GM23338 (cell line): ENCODE measurements around the gene TENT4A. TPM values are rescaled to one million over a fixed set of nuclear protein-coding genes. Genes with fewer than 3 reads are reported as not detected.

Experiments used
- ATAC-seq: fragments of 200-7000 bp; cut with Tn5 transposase; 3 replicates; pipeline ENCODE4 v1.9.1; 2020
- DNase-seq: peaks from one replicate; pipeline ENCODE4 v3.0.0-alpha.2; 2015; ENCODE audit warnings: low spot score
- H2AFZ ChIP-seq: fragments of 200-600 bp; sonication (generic); 2 replicates; pipeline ENCODE4 v1.8.0; 2016; ENCODE audit warnings: antibody characterized with exemption, mild to moderate bottlenecking, moderate library complexity
- H3F3A ChIP-seq: fragments of 200-600 bp; sonication (generic); replicated peaks from 2 replicates; pipeline ENCODE4 v1.8.0; 2017; ENCODE audit warnings: antibody characterized with exemption, mixed run types, low read depth
- H3K27ac ChIP-seq: fragments of 200-600 bp; sonication (generic); 2 replicates; pipeline ENCODE4 v1.6.1; 2016; ENCODE audit warnings: low read depth
- H3K27me3 ChIP-seq: fragments of 200-600 bp; sonication (generic); 2 replicates; pipeline ENCODE4 v1.8.0; 2016; ENCODE audit warnings: mild to moderate bottlenecking, mixed run types, moderate library complexity; ENCODE audit not compliant: insufficient read depth
- H3K36me3 ChIP-seq: fragments of 200-600 bp; sonication (generic); 2 replicates; pipeline ENCODE4 v1.8.0; 2016; ENCODE audit warnings: mild to moderate bottlenecking; ENCODE audit not compliant: insufficient read depth
- H3K4me1 ChIP-seq: fragments of 200-600 bp; sonication (generic); 2 replicates; pipeline ENCODE4 v1.8.0; 2016; ENCODE audit warnings: mild to moderate bottlenecking, moderate library complexity; ENCODE audit not compliant: insufficient read depth
- H3K4me2 ChIP-seq: fragments of 200-600 bp; sonication (generic); 2 replicates; pipeline ENCODE4 v1.7.1; 2017; ENCODE audit warnings: mixed run types
- H3K4me3 ChIP-seq: fragments of 200-600 bp; sonication (generic); 2 replicates; pipeline ENCODE4 v1.6.1; 2016; ENCODE audit warnings: mixed run types
- H3K79me2 ChIP-seq: fragments of 200-600 bp; sonication (generic); replicated peaks from 2 replicates; pipeline ENCODE4 v1.8.0; 2017; ENCODE audit warnings: mild to moderate bottlenecking; ENCODE audit not compliant: insufficient read depth
- H3K9me2 ChIP-seq: fragments of 200-600 bp; sonication (generic); 2 replicates; pipeline ENCODE4 v1.8.0; 2017; ENCODE audit not compliant: insufficient read depth
- H4K20me1 ChIP-seq: fragments of 200-600 bp; sonication (generic); replicated peaks from 2 replicates; pipeline ENCODE4 v1.8.0; 2017; ENCODE audit warnings: mild to moderate bottlenecking; ENCODE audit not compliant: insufficient read depth
- H3K27ac Mint-ChIP-seq: 2 replicates; pipeline ENCODE4 v1.8.0; 2020; ENCODE audit warnings: inconsistent platforms, mild to moderate bottlenecking, moderate library complexity, mixed read lengths
- H3K27me3 Mint-ChIP-seq: 3 replicates; pipeline ENCODE4 v1.8.0; 2022; ENCODE audit warnings: low read depth, mild to moderate bottlenecking, moderate library complexity, mixed read lengths, inconsistent platforms; ENCODE audit not compliant: insufficient read depth, poor library complexity
- H3K36me3 Mint-ChIP-seq: 3 replicates; pipeline ENCODE4 v1.8.0; 2021; ENCODE audit warnings: low read depth, mild to moderate bottlenecking, inconsistent platforms, moderate library complexity, mixed read lengths
- H3K4me1 Mint-ChIP-seq: 3 replicates; pipeline ENCODE4 v1.8.0; 2020; ENCODE audit warnings: mild to moderate bottlenecking, inconsistent platforms, mixed read lengths
- H3K4me3 Mint-ChIP-seq: 3 replicates; pipeline ENCODE4 v1.8.0; 2021; ENCODE audit warnings: moderate library complexity, mild to moderate bottlenecking, inconsistent platforms, mixed read lengths
- H3K9me3 Mint-ChIP-seq: 3 replicates; pipeline ENCODE4 v1.8.0; 2020; ENCODE audit warnings: moderate library complexity, mild to moderate bottlenecking, inconsistent platforms, mixed read lengths
- CTCF ChIP-seq, 2 experiments: fragments of 200-600 bp in 1 of 2; sonication (generic) in 1 of 2; conservative IDR thresholded peaks; 2 replicates each; pipeline versions ENCODE4 v1.5.1 to v1.6.1; 2016 to 2017; ENCODE audit warnings: antibody characterized with exemption in 2 of 2, low read depth in 2 of 2, mild to moderate bottlenecking in 2 of 2, moderate library complexity in 1 of 2
- ETS1 ChIP-seq: IDR thresholded peaks from 2 replicates; pipeline ENCODE4 v1.6.1; 2016; ENCODE audit warnings: antibody characterized with exemption
- EZH2 ChIP-seq: fragments of 200-600 bp; sonication (generic); IDR thresholded peaks from one replicate; pipeline ENCODE4 v1.8.0; 2017; ENCODE audit warnings: antibody characterized with exemption, mild to moderate bottlenecking, low read depth; ENCODE audit not compliant: unreplicated experiment
- EZH2phosphoT487 ChIP-seq: fragments of 200-600 bp; sonication (generic); IDR thresholded peaks from one replicate; pipeline ENCODE4 v1.8.1; 2018; ENCODE audit warnings: antibody characterized with exemption; ENCODE audit not compliant: unreplicated experiment
- JUNB ChIP-seq: IDR thresholded peaks from one replicate; pipeline ENCODE4 v1.6.1; 2016; ENCODE audit warnings: antibody characterized with exemption; ENCODE audit not compliant: unreplicated experiment
- NANOG ChIP-seq: IDR thresholded peaks from 2 replicates; pipeline ENCODE4 v1.6.1; 2016; ENCODE audit warnings: antibody characterized with exemption, borderline replicate concordance
- STAT1 ChIP-seq: IDR thresholded peaks from one replicate; pipeline ENCODE4 v1.6.1; 2016; ENCODE audit warnings: antibody characterized with exemption; ENCODE audit not compliant: unreplicated experiment
- ZNF114 ChIP-seq: fragments of 250-450 bp; sonication (Bioruptor Pico); IDR thresholded peaks from 2 replicates; pipeline ENCODE4 v1.5.0; 2020; ENCODE audit warnings: mild to moderate bottlenecking, moderate library complexity
- polyA plus RNA-seq: library from polyadenylated mRNA; unstranded; fragments of >200 nt; fragmentation: Nextera tagmentation; extraction: Ambion mirVana; gene quantifications from 2 replicates; pipeline ENCODE4 v1.2.1, GENCODE V29; 2016
- total RNA-seq: library from RNA; depleted of rRNA; stranded (reverse); fragments of >200 nt; shearing (Covaris generic); gene quantifications from 2 replicates; pipeline ENCODE4 v1.2.3, GENCODE V29; 2014
- TF ChIP-seq, protein P1 (sequence below): fragments of 250-450 bp; sonication (Bioruptor Pico); IDR thresholded peaks from 2 replicates; pipeline ENCODE4 v1.5.0; 2020; ENCODE audit warnings: mild to moderate bottlenecking, moderate library complexity
- TF ChIP-seq, protein P2 (sequence below): IDR thresholded peaks from one replicate; pipeline ENCODE4 v1.6.1; 2018; ENCODE audit warnings: antibody characterized with exemption; ENCODE audit not compliant: unreplicated experiment

The TENT4A gene
- total and polyA plus RNA-seq, 2 experiments from 2014 or later, result 5.3 to 24.0 TPM

GRCh38 chr5:6724321-6724929 is 11.2 kb downstream of the TENT4A start (continued):
- TF ChIP-seq, protein P1, sequence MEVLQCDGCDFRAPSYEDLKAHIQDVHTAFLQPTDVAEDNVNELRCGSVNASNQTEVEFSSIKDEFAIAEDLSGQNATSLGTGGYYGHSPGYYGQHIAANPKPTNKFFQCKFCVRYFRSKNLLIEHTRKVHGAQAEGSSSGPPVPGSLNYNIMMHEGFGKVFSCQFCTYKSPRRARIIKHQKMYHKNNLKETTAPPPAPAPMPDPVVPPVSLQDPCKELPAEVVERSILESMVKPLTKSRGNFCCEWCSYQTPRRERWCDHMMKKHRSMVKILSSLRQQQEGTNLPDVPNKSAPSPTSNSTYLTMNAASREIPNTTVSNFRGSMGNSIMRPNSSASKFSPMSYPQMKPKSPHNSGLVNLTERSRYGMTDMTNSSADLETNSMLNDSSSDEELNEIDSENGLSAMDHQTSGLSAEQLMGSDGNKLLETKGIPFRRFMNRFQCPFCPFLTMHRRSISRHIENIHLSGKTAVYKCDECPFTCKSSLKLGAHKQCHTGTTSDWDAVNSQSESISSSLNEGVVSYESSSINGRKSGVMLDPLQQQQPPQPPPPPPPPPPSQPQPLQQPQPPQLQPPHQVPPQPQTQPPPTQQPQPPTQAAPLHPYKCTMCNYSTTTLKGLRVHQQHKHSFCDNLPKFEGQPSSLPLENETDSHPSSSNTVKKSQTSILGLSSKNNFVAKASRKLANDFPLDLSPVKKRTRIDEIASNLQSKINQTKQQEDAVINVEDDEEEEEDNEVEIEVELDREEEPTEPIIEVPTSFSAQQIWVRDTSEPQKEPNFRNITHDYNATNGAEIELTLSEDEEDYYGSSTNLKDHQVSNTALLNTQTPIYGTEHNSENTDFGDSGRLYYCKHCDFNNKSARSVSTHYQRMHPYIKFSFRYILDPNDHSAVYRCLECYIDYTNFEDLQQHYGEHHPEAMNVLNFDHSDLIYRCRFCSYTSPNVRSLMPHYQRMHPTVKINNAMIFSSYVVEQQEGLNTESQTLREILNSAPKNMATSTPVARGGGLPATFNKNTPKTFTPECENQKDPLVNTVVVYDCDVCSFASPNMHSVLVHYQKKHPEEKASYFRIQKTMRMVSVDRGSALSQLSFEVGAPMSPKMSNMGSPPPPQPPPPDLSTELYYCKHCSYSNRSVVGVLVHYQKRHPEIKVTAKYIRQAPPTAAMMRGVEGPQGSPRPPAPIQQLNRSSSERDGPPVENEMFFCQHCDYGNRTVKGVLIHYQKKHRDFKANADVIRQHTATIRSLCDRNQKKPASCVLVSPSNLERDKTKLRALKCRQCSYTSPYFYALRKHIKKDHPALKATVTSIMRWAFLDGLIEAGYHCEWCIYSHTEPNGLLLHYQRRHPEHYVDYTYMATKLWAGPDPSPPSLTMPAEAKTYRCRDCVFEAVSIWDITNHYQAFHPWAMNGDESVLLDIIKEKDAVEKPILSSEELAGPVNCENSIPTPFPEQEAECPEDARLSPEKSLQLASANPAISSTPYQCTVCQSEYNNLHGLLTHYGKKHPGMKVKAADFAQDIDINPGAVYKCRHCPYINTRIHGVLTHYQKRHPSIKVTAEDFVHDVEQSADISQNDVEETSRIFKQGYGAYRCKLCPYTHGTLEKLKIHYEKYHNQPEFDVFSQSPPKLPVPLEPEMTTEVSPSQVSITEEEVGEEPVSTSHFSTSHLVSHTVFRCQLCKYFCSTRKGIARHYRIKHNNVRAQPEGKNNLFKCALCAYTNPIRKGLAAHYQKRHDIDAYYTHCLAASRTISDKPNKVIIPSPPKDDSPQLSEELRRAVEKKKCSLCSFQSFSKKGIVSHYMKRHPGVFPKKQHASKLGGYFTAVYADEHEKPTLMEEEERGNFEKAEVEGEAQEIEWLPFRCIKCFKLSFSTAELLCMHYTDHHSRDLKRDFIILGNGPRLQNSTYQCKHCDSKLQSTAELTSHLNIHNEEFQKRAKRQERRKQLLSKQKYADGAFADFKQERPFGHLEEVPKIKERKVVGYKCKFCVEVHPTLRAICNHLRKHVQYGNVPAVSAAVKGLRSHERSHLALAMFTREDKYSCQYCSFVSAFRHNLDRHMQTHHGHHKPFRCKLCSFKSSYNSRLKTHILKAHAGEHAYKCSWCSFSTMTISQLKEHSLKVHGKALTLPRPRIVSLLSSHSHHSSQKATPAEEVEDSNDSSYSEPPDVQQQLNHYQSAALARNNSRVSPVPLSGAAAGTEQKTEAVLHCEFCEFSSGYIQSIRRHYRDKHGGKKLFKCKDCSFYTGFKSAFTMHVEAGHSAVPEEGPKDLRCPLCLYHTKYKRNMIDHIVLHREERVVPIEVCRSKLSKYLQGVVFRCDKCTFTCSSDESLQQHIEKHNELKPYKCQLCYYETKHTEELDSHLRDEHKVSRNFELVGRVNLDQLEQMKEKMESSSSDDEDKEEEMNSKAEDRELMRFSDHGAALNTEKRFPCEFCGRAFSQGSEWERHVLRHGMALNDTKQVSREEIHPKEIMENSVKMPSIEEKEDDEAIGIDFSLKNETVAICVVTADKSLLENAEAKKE (CRISPR knock-in tag), result no peak
- TF ChIP-seq ETS1 (no peak), EZH2phosphoT487 (no peak), STAT1 (no peak), NANOG (no peak), ZNF114 (no peak), JUNB (no peak)

DNA sequence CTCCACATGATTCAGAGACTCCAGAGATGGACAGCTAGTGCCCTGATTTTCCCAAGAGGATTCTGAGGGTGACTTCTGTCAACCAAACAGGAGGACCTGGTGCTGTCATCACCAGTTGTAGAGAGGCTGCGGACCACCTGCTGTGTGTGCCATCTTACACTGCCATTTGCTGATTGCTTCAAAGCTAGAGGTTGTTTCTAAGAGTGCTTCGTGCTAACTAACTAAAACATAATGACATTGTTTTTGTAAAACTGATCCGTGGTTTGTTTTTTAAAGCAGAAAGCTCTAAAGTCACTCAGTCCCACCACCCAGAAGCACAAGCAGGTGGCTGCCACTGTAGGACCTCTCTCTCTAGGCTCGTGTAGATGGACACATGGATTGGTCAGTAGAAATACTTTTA is 12.2 kb downstream of the TENT4A start:
- no peaks in the 10 kb centered on the region for H3K9me2 ChIP-seq
- H3K27ac ChIP-seq, result no peak overlapping the region
- no peak overlapping the region for H3K4me3 ChIP-seq
- ATAC-seq (no peak), DNase-seq (no peak)
- H3K4me1 ChIP-seq, result peaks cover 33% of the 10 kb centered on the region; the same call in 1 of the 2 replicates
- Mint-ChIP-seq H3K4me3 (no peak overlapping the region), H3K27ac (no peak overlapping the region), H3K9me3 (no peaks in the 10 kb centered on the region), H3K27me3 (peaks cover 2% of the 10 kb centered on the region), H3K36me3 (peaks cover 2% of the 10 kb centered on the region; the same call in 2 of the 3 replicates), H3K4me1 (peaks cover 82% of the 10 kb centered on the region)
- H3K79me2 ChIP-seq, result peaks cover 100% of the 10 kb centered on the region
- no peak overlapping the region for H3K4me2 ChIP-seq
- H3K36me3 ChIP-seq, result no peaks in the 10 kb centered on the region
- H3F3A ChIP-seq, result no peaks in the 10 kb centered on the region
- H2AFZ ChIP-seq, result no peak overlapping the region
- H3K27me3 ChIP-seq, result no peaks in the 10 kb centered on the region
- peaks cover 80% of the 10 kb centered on the region for H4K20me1 ChIP-seq
- TF ChIP-seq NANOG, result no peak
- no peak for TF ChIP-seq CTCF (conservative IDR thresholded peaks at IDR 0.05; ENCODE audit: low read depth in 2 of 2)
- TF ChIP-seq, protein P2, sequence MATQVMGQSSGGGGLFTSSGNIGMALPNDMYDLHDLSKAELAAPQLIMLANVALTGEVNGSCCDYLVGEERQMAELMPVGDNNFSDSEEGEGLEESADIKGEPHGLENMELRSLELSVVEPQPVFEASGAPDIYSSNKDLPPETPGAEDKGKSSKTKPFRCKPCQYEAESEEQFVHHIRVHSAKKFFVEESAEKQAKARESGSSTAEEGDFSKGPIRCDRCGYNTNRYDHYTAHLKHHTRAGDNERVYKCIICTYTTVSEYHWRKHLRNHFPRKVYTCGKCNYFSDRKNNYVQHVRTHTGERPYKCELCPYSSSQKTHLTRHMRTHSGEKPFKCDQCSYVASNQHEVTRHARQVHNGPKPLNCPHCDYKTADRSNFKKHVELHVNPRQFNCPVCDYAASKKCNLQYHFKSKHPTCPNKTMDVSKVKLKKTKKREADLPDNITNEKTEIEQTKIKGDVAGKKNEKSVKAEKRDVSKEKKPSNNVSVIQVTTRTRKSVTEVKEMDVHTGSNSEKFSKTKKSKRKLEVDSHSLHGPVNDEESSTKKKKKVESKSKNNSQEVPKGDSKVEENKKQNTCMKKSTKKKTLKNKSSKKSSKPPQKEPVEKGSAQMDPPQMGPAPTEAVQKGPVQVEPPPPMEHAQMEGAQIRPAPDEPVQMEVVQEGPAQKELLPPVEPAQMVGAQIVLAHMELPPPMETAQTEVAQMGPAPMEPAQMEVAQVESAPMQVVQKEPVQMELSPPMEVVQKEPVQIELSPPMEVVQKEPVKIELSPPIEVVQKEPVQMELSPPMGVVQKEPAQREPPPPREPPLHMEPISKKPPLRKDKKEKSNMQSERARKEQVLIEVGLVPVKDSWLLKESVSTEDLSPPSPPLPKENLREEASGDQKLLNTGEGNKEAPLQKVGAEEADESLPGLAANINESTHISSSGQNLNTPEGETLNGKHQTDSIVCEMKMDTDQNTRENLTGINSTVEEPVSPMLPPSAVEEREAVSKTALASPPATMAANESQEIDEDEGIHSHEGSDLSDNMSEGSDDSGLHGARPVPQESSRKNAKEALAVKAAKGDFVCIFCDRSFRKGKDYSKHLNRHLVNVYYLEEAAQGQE, result no peak
- no peak for TF ChIP-seq ETS1
- TF ChIP-seq JUNB, result no peak
- TF ChIP-seq EZH2, result no peak
